IMR-90 (cell line): ENCODE results near the gene CLCF1. TPM values are rescaled to one million over a fixed set of nuclear protein-coding genes. Genes with fewer than 3 reads are reported as not detected.

Experiments used
- ATAC-seq: fragments of 200-7000 bp; cut with Tn5 transposase; 2 replicates; pipeline ENCODE4 v1.9.1; 2020; ENCODE audit warnings: low read depth, mild to moderate bottlenecking, moderate library complexity
- BruUV-seq: library from RNA; stranded (reverse); fragments of 400-500 nt; replicated peaks from 2 replicates; lab custom pipeline; 2021; lab: Mats Ljungman, UMichigan
- CTCF ChIA-PET: fragments of 300-600 bp; formaldehyde crosslinking; extraction: SDS; loops from one replicate; lab custom pipeline; 2021; ENCODE audit warnings: antibody characterized with exemption; lab: Yijun Ruan, JAX
- POLR2A ChIA-PET: fragments of 300-600 bp; sonication (Branson Sonifier 250); formaldehyde crosslinking; loops from one replicate; lab custom pipeline; 2022; ENCODE audit warnings: antibody characterized with exemption; ENCODE audit not compliant: unreplicated experiment; lab: Charles Lee
- DNase-seq: peaks from one replicate; pipeline ENCODE4 v3.0.0; 2013
- H2AFZ ChIP-seq: replicated peaks from 2 replicates; pipeline ENCODE3; 2013; ENCODE audit warnings: low read length, mild to moderate bottlenecking; ENCODE audit not compliant: poor library complexity
- H2AK5ac ChIP-seq: 2 replicates; pipeline ENCODE4 v1.6.1; 2013; ENCODE audit warnings: low read depth, low read length, inconsistent platforms
- H2AK9ac ChIP-seq: replicated peaks from 2 replicates; pipeline ENCODE3; 2013; ENCODE audit warnings: mild to moderate bottlenecking, low read depth, low read length, moderate library complexity; ENCODE audit not compliant: poor library complexity
- H2BK120ac ChIP-seq: 2 replicates; pipeline ENCODE4 v1.6.1; 2013; ENCODE audit warnings: low read depth, low read length, inconsistent platforms
- H2BK15ac ChIP-seq: 3 replicates; pipeline ENCODE4 v1.6.1; 2013; ENCODE audit warnings: low read depth, low read length, inconsistent platforms
- H2BK20ac ChIP-seq: 2 replicates; pipeline ENCODE4 v1.6.1; 2013; ENCODE audit warnings: low read depth, mild to moderate bottlenecking, inconsistent platforms, low read length, moderate library complexity
- H2BK5ac ChIP-seq: 2 replicates; pipeline ENCODE4 v1.6.1; 2013; ENCODE audit warnings: mild to moderate bottlenecking, low read depth, low read length, inconsistent platforms; ENCODE audit not compliant: poor library complexity, severe bottlenecking
- H3K14ac ChIP-seq: replicated peaks from 2 replicates; pipeline ENCODE4 v1.6.1; 2013; ENCODE audit warnings: low read depth, low read length, inconsistent platforms
- H3K18ac ChIP-seq: 2 replicates; pipeline ENCODE4 v1.6.1; 2013; ENCODE audit warnings: low read depth, low read length, control low read depth
- H3K23ac ChIP-seq: 2 replicates; pipeline ENCODE4 v1.6.1; 2013; ENCODE audit warnings: low read depth, low read length, inconsistent platforms
- H3K27ac ChIP-seq: 2 replicates; pipeline ENCODE4 v1.5.1; 2013; ENCODE audit warnings: mild to moderate bottlenecking, control low read depth, low read length; ENCODE audit not compliant: insufficient read depth
- H3K27me3 ChIP-seq: 2 replicates; pipeline ENCODE4 v1.6.1; 2013; ENCODE audit warnings: low read length; ENCODE audit not compliant: control insufficient read depth, insufficient read depth
- H3K36me3 ChIP-seq: 2 replicates; pipeline ENCODE4 v1.6.1; 2013; ENCODE audit warnings: low read length, mixed read lengths; ENCODE audit not compliant: control insufficient read depth, insufficient read depth
- H3K4ac ChIP-seq: 2 replicates; pipeline ENCODE4 v1.6.1; 2013; ENCODE audit warnings: low read depth, low read length, inconsistent platforms
- H3K4me1 ChIP-seq: 2 replicates; pipeline ENCODE4 v1.6.1; 2013; ENCODE audit warnings: low read length, mixed read lengths; ENCODE audit not compliant: control insufficient read depth, insufficient read depth
- H3K4me2 ChIP-seq: 2 replicates; pipeline ENCODE4 v1.6.1; 2013; ENCODE audit warnings: low read depth, mild to moderate bottlenecking, control low read depth, low read length, moderate library complexity
- H3K4me3 ChIP-seq: 2 replicates; pipeline ENCODE4 v1.5.1; 2013; ENCODE audit warnings: low read depth, mild to moderate bottlenecking, control low read depth, low read length, moderate library complexity; ENCODE audit not compliant: insufficient read depth
- H3K56ac ChIP-seq: 2 replicates; pipeline ENCODE4 v1.6.1; 2013; ENCODE audit warnings: low read length, inconsistent platforms; ENCODE audit not compliant: insufficient read depth; ENCODE audit errors: extremely low read depth
- H3K79me1 ChIP-seq, 2 experiments: 2 replicates each; pipeline ENCODE4 v1.6.1; 2013; ENCODE audit warnings: low read length in 2 of 2, inconsistent platforms in 1 of 2, low read depth in 1 of 2
- H3K9ac ChIP-seq: 2 replicates; pipeline ENCODE4 v1.6.1; 2013; ENCODE audit warnings: low read depth, low read length, control low read depth
- H3K9me1 ChIP-seq: 2 replicates; pipeline ENCODE4 v1.6.1; 2013; ENCODE audit warnings: low read length, inconsistent platforms; ENCODE audit not compliant: insufficient read depth
- H3K9me3 ChIP-seq: 2 replicates; pipeline ENCODE4 v1.6.1; 2013; ENCODE audit warnings: low read length; ENCODE audit not compliant: control insufficient read depth, insufficient read depth
- H4K20me1 ChIP-seq: 2 replicates; pipeline ENCODE4 v1.6.1; 2013; ENCODE audit warnings: low read length, inconsistent platforms; ENCODE audit not compliant: insufficient read depth
- H4K5ac ChIP-seq: 2 replicates; pipeline ENCODE4 v1.6.1; 2013; ENCODE audit warnings: mild to moderate bottlenecking, low read depth, low read length, control low read depth
- H4K8ac ChIP-seq, 2 experiments: 2 replicates each; pipeline ENCODE4 v1.6.1; 2013; ENCODE audit warnings: low read depth in 2 of 2, low read length in 2 of 2, control low read depth in 1 of 2, inconsistent platforms in 1 of 2
- H4K91ac ChIP-seq: 2 replicates; pipeline ENCODE4 v1.6.1; 2013; ENCODE audit warnings: low read depth, low read length, inconsistent platforms; ENCODE audit not compliant: insufficient read depth
- BHLHE40 ChIP-seq: fragments of 150-350 bp; IDR thresholded peaks from 2 replicates; pipeline ENCODE4 v1.6.1; 2016; ENCODE audit warnings: mild to moderate bottlenecking, low read depth, low read length
- CEBPB ChIP-seq: IDR thresholded peaks from 2 replicates; pipeline ENCODE4 v1.6.1; 2012; ENCODE audit warnings: low read depth, low read length, improper control_type of control experiment
- CHD1 ChIP-seq: IDR thresholded peaks from 2 replicates; pipeline ENCODE4 v1.6.1; 2012; ENCODE audit warnings: low read depth, low read length, improper control_type of control experiment
- FOS ChIP-seq: fragments of 150-350 bp; IDR thresholded peaks from 2 replicates; pipeline ENCODE4 v1.6.1; 2016; ENCODE audit warnings: low read depth, low read length
- NFE2L2 ChIP-seq: fragments of 150-350 bp; IDR thresholded peaks from 2 replicates; pipeline ENCODE4 v1.6.1; 2016; ENCODE audit warnings: low read depth, mild to moderate bottlenecking, low read length
- RAD21 ChIP-seq: IDR thresholded peaks from 2 replicates; pipeline ENCODE4 v1.6.1; 2012; ENCODE audit warnings: low read length, improper control_type of control experiment
- RCOR1 ChIP-seq: IDR thresholded peaks from 2 replicates; pipeline ENCODE4 v1.6.1; 2012; ENCODE audit warnings: mild to moderate bottlenecking, low read length, improper control_type of control experiment; ENCODE audit not compliant: insufficient replicate concordance
- WGBS, 2 experiments: methylation state at CpG; one replicate each; pipeline versions ENCODE4 v1.1.5 to v1.1.7; 2013; ENCODE audit warnings: missing lambda C conversion rate in 2 of 2; ENCODE audit not compliant: insufficient read length in 1 of 2; ENCODE audit errors: extremely low coverage in 2 of 2; 5-methylcytosine and 5-hydroxymethylcytosine counted together
- dilution Hi-C: fragments of 300-500 bp; cut with HindIII; formaldehyde crosslinking; loops from one replicate; pipeline ENCODE4 v1.14.3; 2018; ENCODE audit warnings: low sequenced_read_pairs; ENCODE audit not compliant: unreplicated experiment
- in situ Hi-C: fragments of 300-500 bp; cut with MboI; formaldehyde crosslinking; loops from 3 replicates; pipeline ENCODE4 v1.14.3; 2019; ENCODE audit warnings: low sequenced_read_pairs, inconsistent platforms, mixed read lengths
- intact Hi-C: fragments of 100-400 bp; cut with micrococcal nuclease; formaldehyde crosslinking; loops from 2 replicates; pipeline ENCODE4 v1.10.0; 2022
- polyA plus RNA-seq, 3 experiments: library from polyadenylated mRNA; depleted of rRNA; stranded (reverse); fragments of >200 nt; gene quantifications; 2 replicates each; pipeline ENCODE4 v1.2.3, GENCODE V29; 2012; ENCODE audit warnings: low replicate concordance in 1 of 3
- total RNA-seq: library from RNA; depleted of rRNA; stranded (reverse); fragments of >200 nt; gene quantifications from 2 replicates; pipeline ENCODE4 v1.2.3, GENCODE V29; 2012
- TF ChIP-seq, protein P1 (sequence below): conservative IDR thresholded peaks from 2 replicates; pipeline ENCODE4 v1.5.1; 2012; ENCODE audit warnings: mild to moderate bottlenecking, low read depth, low read length, improper control_type of control experiment

The CLCF1 gene
- total and polyA plus RNA-seq, 2 of the 4 experiments (the other 2 are of a cell fraction) = 5.6 to 27.8 TPM

DNA sequence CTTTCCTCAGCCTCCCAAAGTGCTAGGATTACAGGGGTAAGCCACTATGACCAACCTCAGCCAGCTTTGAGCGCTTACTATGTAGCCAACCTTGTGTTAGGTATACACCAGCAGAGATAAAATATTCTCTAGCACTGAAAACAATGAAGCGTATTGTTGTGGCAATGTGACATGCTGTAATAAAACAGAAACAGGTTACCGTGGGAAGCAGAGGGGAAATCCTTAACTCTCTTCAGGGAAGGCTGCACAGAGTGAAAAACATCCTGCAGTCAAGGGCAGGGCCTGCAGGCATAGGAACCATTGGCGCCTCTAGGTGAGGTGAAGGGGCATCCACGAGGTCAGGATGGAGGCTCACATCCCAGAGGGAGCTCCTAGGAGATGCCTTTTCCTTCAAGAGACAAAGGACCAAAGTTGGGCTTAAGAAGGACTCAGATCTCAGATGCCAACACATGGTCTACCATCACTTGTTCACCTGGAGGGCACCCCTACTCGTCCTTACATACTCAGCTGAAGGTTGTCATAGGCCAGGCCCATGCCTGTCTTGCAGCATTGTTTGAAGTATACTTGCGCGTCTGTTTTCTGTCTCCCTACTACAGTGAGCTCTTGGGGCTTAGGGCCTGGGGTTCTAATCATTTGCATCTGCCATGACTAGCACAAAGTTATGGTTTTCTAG lies 28.0 kb downstream of the CLCF1 start:
- H4K8ac ChIP-seq = no peak overlapping the region
- H3K4me1 ChIP-seq = peaks cover 2% of the 10 kb centered on the region
- no peak overlapping the region for H3K4me2 ChIP-seq
- POLR2A ChIA-PET = no interaction called here
- H4K20me1 ChIP-seq = no peaks in the 10 kb centered on the region; the same call in 1 of the 2 replicates
- H2AK5ac ChIP-seq = no peak overlapping the region
- H3K18ac ChIP-seq = no peak overlapping the region
- no peak overlapping the region for H2BK120ac ChIP-seq
- peak; percentile 24 for ATAC-seq
- intact Hi-C loops (no loop called here), in situ Hi-C loops (no loop called here), dilution Hi-C loops (no loop called here)
- H2BK20ac ChIP-seq = no peak overlapping the region
- no peak overlapping the region for H3K27ac ChIP-seq
- peaks cover 2% of the 10 kb centered on the region; the same call in 1 of the 2 replicates for H3K9me3 ChIP-seq
- H3K56ac ChIP-seq = no peak overlapping the region
- BruUV-seq = no TSS peak
- 60% methylated on average over 2 of the region's 8 CpGs; no CpG with 5 or more reads in 1 of the 2 experiments for WGBS, 2 experiments
- no peak for TF ChIP-seq BHLHE40
- TF ChIP-seq RAD21 = no peak
- TF ChIP-seq CHD1 = no peak
- TF ChIP-seq CEBPB = no peak
- TF ChIP-seq, protein P1, sequence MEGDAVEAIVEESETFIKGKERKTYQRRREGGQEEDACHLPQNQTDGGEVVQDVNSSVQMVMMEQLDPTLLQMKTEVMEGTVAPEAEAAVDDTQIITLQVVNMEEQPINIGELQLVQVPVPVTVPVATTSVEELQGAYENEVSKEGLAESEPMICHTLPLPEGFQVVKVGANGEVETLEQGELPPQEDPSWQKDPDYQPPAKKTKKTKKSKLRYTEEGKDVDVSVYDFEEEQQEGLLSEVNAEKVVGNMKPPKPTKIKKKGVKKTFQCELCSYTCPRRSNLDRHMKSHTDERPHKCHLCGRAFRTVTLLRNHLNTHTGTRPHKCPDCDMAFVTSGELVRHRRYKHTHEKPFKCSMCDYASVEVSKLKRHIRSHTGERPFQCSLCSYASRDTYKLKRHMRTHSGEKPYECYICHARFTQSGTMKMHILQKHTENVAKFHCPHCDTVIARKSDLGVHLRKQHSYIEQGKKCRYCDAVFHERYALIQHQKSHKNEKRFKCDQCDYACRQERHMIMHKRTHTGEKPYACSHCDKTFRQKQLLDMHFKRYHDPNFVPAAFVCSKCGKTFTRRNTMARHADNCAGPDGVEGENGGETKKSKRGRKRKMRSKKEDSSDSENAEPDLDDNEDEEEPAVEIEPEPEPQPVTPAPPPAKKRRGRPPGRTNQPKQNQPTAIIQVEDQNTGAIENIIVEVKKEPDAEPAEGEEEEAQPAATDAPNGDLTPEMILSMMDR = no peak
- no peak for TF ChIP-seq RCOR1
- TF ChIP-seq NFE2L2 = no peak
- TF ChIP-seq FOS = no peak
- no peak overlapping the region for H3K4me3 ChIP-seq
- no peak for DNase-seq
- no peaks in the 10 kb centered on the region for H3K27me3 ChIP-seq
- no peak overlapping the region for H3K14ac ChIP-seq
- H4K91ac ChIP-seq = no peak overlapping the region
- no peaks in the 10 kb centered on the region for H3K79me1 ChIP-seq
- H2BK5ac ChIP-seq = no peak overlapping the region
- no peak overlapping the region for H3K4ac ChIP-seq
- no peaks in the 10 kb centered on the region for H3K9me1 ChIP-seq
- H2AFZ ChIP-seq = no peak overlapping the region
- H3K36me3 ChIP-seq = no peaks in the 10 kb centered on the region
- H3K23ac ChIP-seq = no peak overlapping the region
- H2BK15ac ChIP-seq = no peak overlapping the region
- H2AK9ac ChIP-seq = no peak overlapping the region
- H3K9ac ChIP-seq = no peak overlapping the region
- no peak overlapping the region for H4K5ac ChIP-seq
- CTCF ChIA-PET = interaction anchor here (0.7 to 1.6 kb wide), 8 partner anchors 10 to 36 kb away, joined by 3 to 14 read pairs (median 4); no protein-coding TSS in a partner anchor
